C4-2B (cell line): Measurements from ENCODE around the gene MTFMT.
A peak's percentile ranks its signal among the peaks of the same experiment; 100 is the strongest.

ENCODE experiments used
- H3K27ac ChIP-seq: fragments of 450-650 bp; 2 replicates; pipeline ENCODE4 v1.5.1; 2017
- CTCF ChIP-seq: fragments of 450-650 bp; conservative IDR thresholded peaks from 2 replicates; pipeline ENCODE4 v1.5.1; 2017; ENCODE audit warnings: mild to moderate bottlenecking
- ZFX ChIP-seq: fragments of 450-650 bp; IDR thresholded peaks from 2 replicates; pipeline ENCODE4 v1.6.1; 2017

The MTFMT gene

GRCh38 chr15:65033659-65034269 is 4.3 kb upstream of the MTFMT start:
- TF ChIP-seq CTCF (peak; percentile 49), ZFX (no peak)
- H3K27ac ChIP-seq: no peak overlapping the region

DNA sequence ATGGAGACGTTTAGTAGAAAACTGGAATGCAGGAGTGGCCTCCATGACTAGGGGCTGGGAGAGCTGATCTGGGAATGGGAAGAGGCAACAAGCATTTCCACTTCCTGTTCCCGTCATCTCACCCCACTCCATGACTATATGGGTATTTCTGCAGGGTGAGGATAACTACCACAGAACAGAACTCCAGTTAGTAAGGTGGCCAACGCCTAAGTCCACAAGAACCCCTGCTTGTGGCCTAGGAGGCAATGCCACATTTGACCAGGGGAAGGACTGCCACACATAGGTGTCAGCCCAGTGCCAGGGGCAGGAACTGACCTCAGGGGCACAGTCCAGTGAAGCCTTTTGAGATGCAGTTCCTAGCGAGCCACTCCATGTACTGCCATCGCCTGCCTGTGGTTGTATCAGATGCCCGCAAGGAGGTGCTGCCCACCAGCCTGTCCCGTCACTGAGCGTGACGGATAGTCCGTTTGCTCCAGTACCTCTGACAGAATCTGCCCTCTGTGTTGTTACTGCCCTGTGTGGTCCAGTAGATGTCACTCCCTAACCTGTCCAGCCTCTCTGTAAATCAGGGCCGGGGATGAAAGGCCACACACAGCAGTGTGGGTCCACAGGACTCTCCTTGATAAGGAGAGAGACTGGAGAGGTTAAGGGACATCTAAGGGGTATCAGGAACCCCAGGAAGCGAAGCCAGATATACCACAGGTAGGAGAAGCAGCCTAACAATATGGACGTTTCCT is 3.5 kb upstream of the MTFMT start:
- TF ChIP-seq ZFX (no peak), CTCF (peak; percentile 85)
- H3K27ac ChIP-seq: no peak overlapping the region

DNA sequence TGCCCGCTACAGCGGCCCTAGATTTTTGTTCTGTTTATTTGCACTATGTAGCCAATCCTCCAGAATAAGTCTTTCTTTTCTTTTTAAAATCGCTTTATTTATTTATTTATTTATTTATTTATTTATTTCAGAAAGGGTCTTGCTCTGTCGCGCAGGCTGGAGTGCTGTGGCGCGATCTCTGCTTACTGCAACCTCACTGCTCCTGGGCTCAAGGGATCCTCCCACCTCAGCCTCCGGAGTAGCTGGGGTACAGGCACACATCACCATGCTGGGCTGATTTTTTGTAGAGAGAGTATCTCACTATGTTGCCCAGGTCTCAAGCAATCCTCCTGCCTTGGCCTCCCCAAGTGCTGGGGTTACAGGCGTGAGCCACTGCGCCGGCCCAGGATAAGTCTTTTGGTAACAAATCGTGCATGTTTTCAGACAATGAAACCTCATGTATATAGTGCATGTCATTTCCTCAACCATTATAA is 333 bp upstream of the MTFMT start:
- peak overlapping the region; percentile 79 for H3K27ac ChIP-seq
- TF ChIP-seq ZFX (no peak), CTCF (no peak)

- H3K27ac ChIP-seq: no peak overlapping the region
Observed at GRCh38 chr15:65028338-65028737, 1.1 kb downstream of the MTFMT start.

GRCh38 chr15:65027593-65027992 is 1.8 kb downstream of the MTFMT start:
- TF ChIP-seq ZFX (no peak), CTCF (no peak)
- no peak overlapping the region for H3K27ac ChIP-seq

More at GRCh38 chr15:65028338-65028737, 1.1 kb downstream of the MTFMT start:
- no peak for TF ChIP-seq CTCF
- TF ChIP-seq ZFX: no peak

- no peak for TF ChIP-seq ZFX
- TF ChIP-seq CTCF: no peak
- no peak overlapping the region for H3K27ac ChIP-seq
Observed at GRCh38 chr15:65026756-65027155, 2.7 kb downstream of the MTFMT start.

DNA sequence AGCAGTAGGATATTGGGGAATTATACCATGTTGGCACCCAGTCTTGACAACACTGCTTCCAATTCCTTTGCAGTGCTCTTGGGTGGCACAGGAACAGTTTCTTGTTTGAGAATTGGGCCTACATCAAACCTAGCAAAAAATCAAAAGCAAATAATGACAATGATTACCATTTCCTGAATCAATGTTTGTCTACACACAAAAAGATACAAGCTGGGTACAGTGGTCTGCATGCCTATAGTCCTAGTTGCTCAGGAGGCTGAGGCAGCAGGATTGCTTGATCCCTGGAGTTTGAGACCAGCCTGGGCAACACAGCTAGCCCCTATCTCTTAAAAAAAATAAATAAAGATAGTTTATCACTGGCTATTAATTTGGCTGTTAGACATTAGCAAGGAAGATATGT is 8.0 kb downstream of the MTFMT start:
- H3K27ac ChIP-seq: no peak overlapping the region

More for the DNA sequence above, 8.0 kb downstream of the MTFMT start:
- TF ChIP-seq CTCF (no peak), ZFX (no peak)
